GM18951 (cell line): ENCODE results near the gene TTLL8.

Source experiments
- POLR2A ChIP-seq: IDR thresholded peaks from 4 replicates; pipeline ENCODE4 v1.6.1; 2011; ENCODE audit warnings: mild to moderate bottlenecking; ENCODE audit not compliant: insufficient read length, insufficient read depth; ENCODE audit errors: extremely low read depth
- in situ Hi-C: fragments of 300-500 bp; cut with MboI; formaldehyde crosslinking; loops from one replicate; pipeline ENCODE4 v1.12.0; 2022; ENCODE audit warnings: low sequenced_read_pairs, mixed read lengths, inconsistent platforms; ENCODE audit not compliant: unreplicated experiment

The TTLL8 gene

GRCh38 chr22:50000587-50001387 lies 57.3 kb downstream of the TTLL8 start:
- in situ Hi-C loops: no loop called here

GRCh38 chr22:49999946-50000586 lies 58.0 kb downstream of the TTLL8 start:
- TF ChIP-seq POLR2A: no peak

More at GRCh38 chr22:50000587-50001387, 57.3 kb downstream of the TTLL8 start:
- no peak for TF ChIP-seq POLR2A

GRCh38 chr22:49999063-49999945 lies 58.8 kb downstream of the TTLL8 start:
- in situ Hi-C loops: no loop called here
- no peak for TF ChIP-seq POLR2A

More at GRCh38 chr22:49999946-50000586, 58.0 kb downstream of the TTLL8 start:
- in situ Hi-C loops: no loop called here

- TF ChIP-seq POLR2A: no peak
- in situ Hi-C loops: no loop called here
Measured at GRCh38 chr22:49998718-49999062, 59.4 kb downstream of the TTLL8 start.

- no peak for TF ChIP-seq POLR2A
- in situ Hi-C loops: no loop called here
Measured at GRCh38 chr22:49997932-49998717, 60.0 kb downstream of the TTLL8 start.

GRCh38 chr22:49997251-49997599 lies 60.9 kb downstream of the TTLL8 start:
- in situ Hi-C loops: no loop called here
- no peak for TF ChIP-seq POLR2A

GRCh38 chr22:49996518-49997250 lies 61.4 kb downstream of the TTLL8 start:
- in situ Hi-C loops: no loop called here
- no peak for TF ChIP-seq POLR2A

- in situ Hi-C loops: no loop called here
Measured at GRCh38 chr22:49996119-49996517, 62.0 kb downstream of the TTLL8 start.

GRCh38 chr22:49995361-49996118 lies 62.6 kb downstream of the TTLL8 start:
- TF ChIP-seq POLR2A: no peak
- in situ Hi-C loops: no loop called here

More at GRCh38 chr22:49996119-49996517, 62.0 kb downstream of the TTLL8 start:
- TF ChIP-seq POLR2A: no peak

GRCh38 chr22:49995041-49995360 lies 63.1 kb downstream of the TTLL8 start:
- in situ Hi-C loops: no loop called here
- no peak for TF ChIP-seq POLR2A

- in situ Hi-C loops: no loop called here
- TF ChIP-seq POLR2A: no peak
Measured at GRCh38 chr22:49994361-49995040, 63.6 kb downstream of the TTLL8 start.
